CD4-positive, alpha-beta T cell treated with Interleukin-1 beta for 1 hour (primary cell): ENCODE data around the gene WDR17.

Source experiments
- DNase-seq, 2 donors: peaks; one replicate each; pipeline ENCODE4 v3.0.0-alpha.2; 2020 to 2022

Gene WDR17

DNA sequence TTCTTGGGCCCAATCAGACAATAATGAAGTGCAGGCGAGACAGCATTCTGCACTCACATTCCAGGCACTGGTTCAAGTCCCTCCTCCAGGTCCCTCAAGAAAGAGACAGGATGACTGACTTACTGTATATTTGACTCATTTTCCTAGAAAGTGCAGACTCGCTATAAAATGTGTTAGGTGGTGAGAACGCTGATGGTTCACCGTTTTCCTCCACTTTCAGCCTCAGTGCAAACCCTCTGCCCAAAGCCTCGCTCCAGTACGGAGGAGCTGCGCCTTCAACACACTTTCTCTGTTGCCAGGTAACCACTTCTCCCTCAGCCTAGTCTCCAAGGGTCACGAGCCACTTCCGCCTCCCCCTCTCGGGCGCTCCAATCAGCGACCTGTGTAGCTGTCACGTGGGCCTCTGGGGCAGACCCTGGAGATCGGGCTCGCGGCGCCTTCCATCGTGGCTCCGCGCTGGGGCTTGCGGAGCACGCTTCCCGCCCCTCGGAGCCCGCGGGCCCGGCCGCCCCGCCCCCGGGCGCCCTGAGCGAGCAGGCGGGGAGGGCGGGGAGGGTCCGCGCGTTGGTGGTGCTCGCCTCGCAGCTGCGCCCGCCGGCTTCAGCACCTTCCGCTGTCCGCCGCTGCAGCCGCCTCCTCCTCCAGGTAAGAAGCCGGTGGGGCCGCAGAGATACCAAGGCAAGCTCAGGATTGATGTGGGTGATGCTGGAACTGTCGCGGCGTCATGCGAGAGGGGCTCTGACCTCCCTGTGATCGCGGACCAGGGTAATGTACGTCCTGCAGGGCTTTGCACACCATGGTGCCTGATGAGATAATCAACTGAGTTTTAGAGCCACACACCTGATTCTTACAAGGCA, at the start of gene WDR17:
TSS of gene WDR17 (plus strand) at position 407 of the 857 bp plus-strand sequence. CDS start 45,740 bp downstream, outside the sequence.
- DNase-seq, result peak; percentile 74 to 88

DNA sequence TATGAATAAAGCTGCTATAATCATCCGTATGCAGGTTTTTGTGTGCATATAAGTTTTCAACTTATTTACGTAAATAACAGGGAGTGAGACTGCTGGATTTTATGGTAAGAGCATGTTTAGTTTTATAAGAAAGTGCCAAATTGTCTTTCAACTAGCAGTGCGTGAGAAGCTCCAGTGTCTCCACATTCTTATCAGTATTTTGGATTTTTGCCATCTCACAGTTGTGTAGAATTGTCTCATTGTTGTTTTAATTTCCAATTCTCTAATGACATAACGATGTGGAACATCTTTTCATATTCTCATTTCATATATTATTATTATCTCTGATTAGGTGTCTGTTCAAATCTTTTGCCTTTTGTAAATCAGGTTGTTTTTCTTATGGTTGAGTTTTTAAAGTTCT, 49.0 kb upstream of the WDR17 start:
- DNase-seq, result no peak

DNA sequence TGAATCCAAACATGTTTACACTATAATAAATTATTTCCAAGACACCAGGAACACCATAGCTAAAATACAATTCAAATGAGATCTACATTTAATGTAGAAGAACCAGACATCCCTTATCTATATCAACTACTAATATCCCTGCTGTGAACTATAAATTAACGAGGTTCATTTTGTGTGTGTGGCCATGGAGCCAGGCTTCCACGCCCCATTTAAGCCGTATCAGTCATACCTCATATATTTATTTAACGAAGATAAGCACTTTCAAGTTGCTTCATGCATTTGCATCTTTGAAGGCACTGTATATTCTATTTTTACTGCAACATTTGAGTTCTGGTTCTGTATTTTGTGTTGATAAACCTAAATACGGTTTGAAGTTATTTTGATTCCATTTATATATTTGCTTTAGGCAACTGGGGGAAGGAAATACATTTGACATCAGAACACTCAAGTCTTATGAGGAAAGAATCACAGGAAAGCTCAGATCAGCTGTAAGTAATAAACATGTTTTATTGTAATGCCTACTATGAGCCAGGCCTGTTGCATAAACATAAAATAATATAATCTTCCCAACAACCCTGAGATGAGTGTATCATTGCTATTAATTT, 45.1 kb upstream of the WDR17 start:
- DNase-seq, result no peak

DNA sequence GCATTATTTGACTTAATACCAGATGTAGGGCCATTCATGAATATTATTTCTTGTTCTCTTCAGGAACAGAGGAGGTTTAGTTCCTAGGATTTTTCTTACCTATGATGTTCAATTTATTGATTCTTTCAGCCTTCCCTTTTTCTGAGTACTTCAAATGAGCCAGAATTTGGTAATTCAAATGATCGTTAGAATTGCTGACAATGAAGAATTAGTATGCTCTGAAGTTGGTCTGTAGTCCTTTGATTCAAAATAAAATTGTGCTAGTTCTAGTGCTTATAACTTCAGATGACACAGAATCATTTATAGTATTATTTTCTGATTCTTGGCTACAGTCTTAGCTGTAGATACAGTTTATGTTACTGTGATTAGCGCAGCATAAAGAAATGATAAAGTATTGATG, 35.2 kb upstream of the WDR17 start:
- no peak for DNase-seq

DNA sequence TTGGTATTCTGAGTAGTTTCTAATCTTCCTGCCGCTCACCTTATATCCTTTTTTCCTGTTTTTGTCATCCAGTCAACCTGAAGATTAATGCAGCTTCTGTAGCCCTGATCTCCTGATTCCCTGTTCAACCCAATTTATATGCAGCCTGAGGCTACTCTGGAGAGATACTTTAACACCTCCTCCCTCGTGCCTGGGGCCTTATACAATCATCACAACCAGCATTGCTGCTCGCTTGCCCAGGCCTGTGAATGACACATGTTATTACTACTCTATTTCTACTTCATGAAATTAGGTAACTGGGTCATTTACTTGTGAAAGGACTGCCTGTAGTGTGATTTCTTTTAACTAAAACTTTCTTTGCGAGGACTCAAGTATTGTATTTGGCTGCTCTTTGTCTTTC, 33.7 kb upstream of the WDR17 start:
- no peak for DNase-seq

DNA sequence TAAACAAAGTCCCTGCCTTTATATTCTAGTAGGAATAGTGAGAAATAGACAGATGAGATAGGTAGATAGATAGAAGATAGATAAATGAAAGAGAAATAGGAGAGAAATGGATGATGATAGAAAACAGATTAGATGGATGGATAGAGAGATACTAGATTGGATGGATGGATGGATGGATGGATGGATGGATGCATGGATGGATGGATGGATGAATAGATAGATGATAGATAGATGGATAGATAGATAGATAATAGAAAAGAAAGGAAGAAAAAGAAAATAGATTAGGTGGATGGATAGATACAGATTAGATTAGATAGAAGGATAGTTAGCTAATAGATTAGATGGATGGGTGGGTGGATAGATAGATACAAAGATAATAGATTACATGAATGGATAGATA, 33.2 kb upstream of the WDR17 start:
- no peak for DNase-seq

DNA sequence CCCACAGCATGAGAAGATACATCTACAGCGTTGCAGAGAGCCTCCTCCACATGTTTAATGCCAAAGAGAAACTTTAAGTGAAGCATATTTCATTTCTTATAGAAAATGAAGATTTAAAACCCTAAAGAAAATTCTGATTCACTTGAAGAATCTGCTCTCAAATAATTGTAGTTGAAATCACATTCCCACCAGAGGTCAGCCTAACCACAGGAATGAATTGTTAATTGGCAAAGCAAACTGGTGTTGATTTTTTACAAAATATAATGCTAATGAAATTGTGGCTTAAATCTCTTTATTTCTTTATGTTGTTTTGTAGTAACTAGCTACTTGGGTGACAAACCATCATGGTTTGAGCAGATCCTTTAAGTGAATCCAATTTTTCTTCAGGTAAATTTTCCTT, 31.1 kb upstream of the WDR17 start:
- peak in 1 of 2 donors; percentile 28 for DNase-seq

DNA sequence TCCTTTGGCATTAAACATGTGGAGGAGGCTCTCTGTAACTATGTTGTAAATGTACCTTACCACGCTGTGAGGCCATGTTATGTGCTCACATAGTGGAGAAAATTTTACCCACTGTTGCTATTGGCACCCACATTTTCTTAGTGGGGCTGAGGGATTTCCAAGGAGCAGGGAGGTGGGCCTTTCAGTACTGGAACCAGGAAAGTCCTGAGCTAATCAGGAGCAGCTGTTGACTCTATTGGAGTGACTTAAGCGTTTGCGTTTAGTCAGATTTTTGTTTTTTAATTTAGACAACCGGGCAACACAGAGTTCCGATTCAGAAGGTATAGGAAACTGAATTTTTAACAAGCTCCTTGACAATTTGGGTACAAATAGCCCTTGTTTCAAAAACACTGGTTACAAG, 30.7 kb upstream of the WDR17 start:
- DNase-seq, result no peak

DNA sequence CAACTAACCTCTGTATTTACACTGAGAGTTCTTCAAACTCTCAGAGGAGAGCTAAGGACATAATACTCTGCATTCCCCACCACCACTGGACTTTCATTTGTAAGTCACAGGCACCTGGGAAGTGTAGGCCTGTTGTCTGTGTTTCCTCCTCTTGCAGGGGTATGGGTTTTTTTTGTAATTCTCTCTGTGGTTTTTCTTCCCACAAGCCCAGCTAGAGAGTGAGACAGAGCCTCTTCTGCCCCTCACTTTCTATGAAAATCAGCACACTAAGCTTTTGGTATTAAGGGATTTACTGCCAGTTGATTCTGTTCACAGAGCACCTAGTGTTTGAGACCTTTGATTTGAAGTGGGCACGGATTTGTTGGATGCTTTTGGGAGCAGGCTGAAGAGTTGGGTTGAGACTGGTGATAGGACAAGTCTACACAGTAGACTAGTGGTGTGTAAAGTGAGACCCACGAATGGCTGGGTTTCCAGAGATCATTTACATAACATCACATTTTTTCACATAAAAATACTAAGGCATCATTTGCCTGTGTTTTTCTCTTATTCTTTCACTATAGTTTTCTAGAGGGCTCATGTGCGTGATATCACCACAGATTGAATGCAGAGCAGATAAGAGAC, 28.9 kb upstream of the WDR17 start:
- DNase-seq, result no peak

DNA sequence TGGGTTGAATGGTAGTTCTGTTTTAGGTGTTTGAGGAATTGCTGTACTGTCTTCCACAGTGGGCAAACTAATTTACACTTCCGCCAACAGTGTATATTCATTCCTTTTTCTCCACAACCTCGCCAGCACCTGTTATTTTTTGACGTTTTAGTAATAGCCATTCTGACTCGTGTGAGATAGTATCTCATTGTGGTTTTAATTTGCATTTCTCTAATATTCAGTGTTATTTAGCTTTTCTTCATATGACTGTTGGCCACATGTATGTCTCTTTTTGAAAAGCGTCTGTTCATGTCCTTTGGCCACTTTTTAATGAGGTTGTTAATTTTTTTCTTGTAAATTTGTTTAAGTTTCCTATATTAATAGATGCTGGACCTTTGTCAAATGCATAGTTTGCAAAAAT, 26.9 kb upstream of the WDR17 start:
- no peak for DNase-seq

DNA sequence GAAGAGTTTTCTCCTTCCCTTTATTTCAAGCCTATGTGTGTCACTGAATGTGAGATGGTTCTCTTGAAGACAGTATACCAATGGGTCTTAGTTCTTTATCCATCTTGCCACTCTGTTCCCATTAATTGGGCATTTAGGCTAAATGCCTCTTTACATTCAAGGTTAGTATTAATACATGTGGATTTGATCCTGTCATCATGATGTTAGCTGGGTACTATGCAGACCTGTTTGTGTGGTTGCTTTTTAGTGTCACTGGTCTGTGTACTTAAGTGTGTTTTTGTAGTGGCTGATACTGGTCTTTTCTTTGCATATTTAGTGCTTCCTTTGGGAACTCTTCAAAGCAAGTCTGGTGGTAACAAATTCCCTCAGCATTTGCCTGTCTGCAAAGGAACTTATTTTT, 23.4 kb upstream of the WDR17 start:
- DNase-seq, result no peak

DNA sequence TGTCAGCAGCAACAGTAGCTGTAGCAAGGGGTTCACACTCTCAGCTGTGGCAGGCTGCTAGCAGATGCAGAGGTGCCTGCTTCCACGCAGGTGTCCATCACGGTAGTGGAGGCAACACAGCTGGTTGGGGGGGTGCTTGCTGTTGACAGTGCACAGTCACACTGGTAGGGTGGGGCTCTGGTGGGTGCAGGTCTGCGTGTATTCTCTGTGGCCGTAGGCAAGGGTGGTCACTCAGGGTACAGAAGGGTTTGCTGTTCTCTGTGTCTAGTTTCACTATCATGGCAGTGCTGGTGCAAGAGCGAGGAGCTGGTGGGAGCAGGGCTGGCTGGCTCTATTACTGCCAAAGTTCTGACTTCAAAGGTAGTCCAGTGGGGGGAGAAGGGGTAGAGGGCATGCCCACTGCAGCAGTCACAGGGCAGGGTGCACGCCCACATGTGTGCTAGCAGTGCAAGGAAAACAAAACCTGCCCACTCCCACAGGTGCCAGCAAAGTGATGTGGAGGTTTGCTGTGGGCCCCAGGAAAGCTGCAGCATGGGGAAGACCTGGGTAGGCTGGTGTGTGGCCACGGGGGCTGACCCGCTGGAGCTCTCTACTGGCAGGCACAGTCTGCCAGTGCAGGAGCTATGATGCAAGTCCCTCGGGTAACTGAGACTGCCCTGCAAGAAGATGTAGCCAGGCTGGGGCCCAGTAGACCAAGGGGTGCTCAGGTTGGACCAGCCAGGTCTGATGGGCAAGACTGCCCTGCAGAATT, 21.6 kb upstream of the WDR17 start:
- DNase-seq, result no peak

DNA sequence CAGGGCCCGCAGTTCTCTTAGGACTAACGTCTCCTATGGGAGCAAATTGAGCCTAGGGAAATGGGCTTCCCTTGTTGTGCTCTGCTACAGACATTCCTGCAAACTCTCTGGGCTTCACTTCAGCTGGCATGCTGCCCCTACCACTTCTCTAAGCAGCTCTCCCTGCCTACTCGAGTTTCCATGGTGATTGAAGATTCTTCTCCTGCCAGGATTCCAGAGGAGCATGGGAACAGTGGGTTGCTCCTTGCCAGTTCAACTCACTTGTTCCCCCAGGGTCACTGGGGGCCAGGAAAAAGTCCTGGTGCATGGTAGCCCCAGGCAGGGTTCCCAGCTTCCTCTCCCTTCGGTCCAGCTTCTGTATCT, 21.1 kb upstream of the WDR17 start:
- no peak for DNase-seq

DNA sequence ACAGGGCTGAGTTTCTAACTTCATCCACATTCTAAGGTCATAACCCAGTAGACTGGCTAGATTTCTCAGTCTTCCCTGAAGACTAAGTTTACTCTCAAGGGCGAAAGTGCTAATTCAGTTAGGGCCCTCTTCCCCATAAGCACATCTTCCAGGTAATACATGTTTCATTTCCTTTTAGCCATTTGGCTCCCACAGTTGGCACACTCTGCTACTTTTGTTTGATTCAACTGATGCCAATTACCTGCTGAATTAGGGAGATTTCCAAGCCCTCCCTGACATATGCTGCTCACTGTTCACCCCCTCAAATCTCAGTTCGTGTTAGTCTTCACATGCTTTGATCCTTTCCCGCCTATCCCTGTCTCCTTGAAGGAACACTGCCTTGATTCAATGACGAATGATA, 17.0 kb upstream of the WDR17 start:
- DNase-seq, result no peak

DNA sequence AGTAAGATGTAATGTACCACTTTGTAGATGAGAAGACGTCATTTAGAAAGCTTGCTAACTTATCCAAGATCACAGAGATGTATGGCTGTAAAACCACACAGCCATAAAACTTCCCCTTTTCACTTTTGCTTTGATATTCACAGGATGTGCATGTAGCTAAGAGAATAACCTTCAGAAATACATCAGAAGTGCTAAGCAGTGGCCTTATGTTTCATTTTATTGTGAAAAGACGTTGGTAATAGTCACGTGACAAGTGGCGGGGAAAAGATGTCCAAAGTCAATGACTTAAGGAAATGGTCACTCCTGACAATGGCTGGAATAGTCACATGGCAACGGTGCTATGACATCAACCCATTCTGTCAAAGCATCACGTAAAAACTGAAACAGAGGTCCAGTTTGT, 12.9 kb upstream of the WDR17 start:
- no peak for DNase-seq

DNA sequence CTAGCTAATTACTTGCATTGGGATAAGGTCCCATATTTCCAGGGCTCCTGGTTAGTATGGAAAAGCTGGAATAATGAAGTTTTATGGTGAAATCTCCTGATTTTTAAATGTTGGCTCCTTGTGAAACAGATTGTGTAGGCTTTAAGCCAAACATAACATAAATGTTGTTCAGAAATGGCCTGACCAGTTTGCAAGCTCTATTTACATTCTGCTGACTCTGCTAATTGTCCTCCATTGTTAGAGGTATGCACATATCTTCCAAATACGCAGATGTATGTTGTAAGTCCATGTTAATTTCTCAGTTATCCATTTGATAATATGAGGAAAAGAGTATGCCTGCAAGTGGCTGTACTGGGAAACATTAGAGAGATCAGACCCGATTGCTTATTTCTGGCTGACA, 11.9 kb upstream of the WDR17 start:
- DNase-seq, result no peak

DNA sequence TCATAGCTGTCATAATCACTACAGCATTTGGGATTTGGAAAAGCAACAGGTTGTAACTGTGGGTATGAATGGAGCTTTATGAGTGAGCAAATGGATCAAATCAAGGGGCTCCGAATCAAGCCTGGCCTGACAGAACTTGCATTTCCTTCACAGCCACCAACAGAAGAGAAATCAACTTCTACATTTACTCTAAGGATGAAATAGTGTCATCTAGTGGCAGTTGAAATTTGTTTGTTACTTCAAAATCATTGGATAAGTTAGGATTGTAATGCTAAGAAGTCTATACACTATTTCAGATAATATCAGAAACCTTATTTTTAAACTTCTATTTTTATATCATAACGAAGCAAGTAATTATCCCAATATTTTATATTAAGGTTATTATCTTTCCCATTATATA, 10.7 kb upstream of the WDR17 start:
- DNase-seq, result no peak

DNA sequence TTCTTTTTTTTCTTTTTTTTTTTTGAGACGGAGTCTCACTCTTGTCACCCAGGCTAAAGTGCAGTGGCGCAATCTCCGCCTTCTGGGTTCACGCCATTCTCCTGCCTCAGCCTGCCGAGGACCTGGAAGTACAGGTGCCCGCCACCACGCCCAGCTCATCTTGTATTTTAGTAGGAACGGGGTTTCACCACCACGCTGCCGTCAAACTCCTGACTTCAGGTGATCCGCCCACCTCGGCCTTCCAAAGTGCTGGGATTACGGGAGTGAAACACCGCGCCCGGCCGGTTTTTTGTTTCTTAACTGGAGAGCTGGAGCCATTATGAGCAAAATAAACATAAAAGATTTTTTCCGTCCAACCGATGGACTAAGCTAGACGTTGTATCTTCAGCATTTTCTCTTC, 1.9 kb upstream of the WDR17 start:
- no peak for DNase-seq

DNA sequence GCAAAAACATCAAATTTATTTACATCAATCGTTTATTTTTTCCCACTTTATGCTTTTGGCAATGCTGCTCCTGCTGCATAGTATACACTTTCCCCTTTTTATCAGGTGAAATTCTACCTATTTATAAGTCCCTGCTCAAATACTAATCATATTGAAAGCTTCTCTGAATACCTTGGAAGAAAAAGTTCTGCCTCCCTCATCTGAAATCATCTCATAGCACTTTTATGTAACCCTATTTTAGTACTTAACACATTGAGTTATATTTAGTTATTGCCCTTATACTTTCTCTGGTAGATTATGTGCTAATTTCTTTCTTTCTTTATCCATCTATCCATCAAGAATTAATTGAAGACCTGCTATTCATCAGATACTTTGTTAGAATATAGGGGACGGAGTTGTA, 1.1 kb upstream of the WDR17 start:
- DNase-seq, result no peak

DNA sequence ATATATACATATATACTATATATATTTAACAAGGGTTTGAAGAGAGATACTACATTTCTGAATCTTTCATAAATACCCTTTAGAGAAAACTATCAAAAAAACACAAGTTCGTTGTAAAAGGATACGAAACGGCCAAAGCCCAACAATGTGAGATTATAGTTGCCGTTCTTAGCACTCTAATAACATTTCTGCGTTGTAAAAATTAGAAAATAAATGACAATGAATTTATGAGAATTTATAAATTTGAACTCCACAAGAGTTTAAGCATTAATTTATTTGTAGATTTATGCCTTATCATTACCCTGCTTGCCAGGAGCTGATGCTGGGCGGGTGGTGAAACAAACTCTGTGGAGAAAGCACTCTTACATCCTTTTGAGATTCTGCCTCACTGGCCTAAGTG, 1.1 kb downstream of the WDR17 start:
- no peak for DNase-seq

DNA sequence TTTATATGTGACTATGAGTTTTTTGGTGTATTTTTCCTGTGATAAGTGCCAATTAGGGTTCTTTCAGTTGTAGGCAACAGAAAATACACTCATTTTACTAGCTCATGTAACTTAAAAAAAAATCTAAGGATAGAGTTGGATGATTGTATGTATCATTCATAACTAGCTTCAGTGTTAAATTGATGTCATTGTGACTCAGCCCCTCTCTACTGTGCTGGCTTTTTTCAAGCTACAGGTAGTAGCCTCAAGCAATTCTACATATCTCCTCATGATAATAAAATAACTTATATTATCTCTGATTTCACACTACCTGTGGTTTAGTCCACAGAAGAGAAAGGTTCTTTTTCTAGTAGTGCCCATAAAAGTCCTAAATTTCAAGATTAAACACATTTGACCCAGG, 11.9 kb downstream of the WDR17 start:
- DNase-seq, result no peak

DNA sequence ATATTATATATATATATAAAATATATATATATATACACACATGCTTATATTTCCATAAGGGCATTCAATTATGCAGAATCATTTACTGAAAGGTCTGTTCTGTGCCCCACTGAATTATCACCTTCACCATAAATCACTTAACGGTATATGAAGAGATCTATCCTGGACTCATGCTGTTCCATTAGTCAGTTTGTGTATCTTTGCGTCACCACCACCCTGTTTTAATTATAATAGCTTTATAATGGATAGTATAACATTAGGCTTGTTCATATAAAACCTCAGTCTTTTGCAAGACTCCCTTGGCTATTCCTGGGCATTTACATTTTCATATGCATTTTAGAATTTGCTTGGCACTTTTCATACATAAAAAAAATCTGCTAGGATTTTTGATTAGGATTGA, 19.1 kb downstream of the WDR17 start:
- no peak for DNase-seq

DNA sequence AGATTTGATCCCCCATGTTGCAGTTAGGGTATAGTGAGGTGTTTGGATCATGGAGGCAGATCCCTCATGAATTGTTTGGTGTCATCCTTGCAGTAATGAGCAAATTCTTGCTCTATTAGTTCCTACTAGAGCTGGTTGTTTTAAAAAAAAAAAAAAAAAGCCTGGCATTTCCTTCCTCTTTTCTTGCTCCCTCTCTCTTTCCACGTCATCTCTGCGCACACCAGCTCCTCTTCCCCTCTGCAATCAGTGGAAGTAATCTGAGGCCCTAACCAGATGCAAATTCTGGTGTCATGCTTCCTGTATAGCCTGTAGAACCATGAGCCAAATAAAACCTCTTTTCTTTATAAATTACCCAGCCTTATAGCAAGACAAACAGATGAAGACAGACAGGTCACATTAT, 24.5 kb downstream of the WDR17 start:
- peak in 1 of 2 donors; percentile 44 for DNase-seq

DNA sequence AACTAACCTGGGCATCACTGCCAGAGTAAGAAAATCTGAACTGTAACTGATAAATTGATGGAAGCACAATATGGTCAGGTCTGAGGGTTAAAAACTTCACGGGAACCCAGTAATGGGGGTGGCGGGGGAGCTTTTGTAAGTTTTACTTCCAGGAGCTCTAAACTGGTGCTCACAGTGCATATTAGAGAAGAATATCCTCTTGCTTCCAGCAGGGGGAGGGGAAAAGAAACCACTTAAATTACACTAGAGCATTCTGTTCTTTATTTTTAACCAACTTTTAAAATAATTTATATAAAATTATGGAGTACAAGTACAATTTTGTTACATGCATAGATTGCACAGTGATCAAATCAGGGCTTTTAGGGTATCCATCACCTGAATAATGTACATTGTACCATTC, 33.7 kb downstream of the WDR17 start:
- no peak for DNase-seq
